ENCODE data around the gene EYA4.

DNA sequence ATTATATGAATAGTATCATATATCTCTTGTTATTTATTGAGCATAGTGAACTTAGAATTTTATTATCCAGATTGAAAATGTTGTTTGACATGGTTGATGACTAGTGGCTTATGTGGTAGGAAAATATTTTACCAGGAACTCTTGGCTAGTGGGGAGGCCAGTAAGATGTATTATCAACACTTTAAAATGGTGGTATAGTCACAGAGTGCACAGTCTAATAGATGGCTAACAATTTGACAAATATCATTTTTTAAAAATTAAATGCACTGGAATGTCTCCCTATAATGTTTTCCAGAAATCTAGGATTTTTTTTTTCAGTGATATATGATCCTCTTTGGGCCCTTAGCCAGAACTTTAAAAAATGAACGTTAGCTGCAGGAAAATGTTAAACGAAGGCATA lies 26.9 kb upstream of the EYA4 start:
- TF ChIP-seq, protein P1, sequence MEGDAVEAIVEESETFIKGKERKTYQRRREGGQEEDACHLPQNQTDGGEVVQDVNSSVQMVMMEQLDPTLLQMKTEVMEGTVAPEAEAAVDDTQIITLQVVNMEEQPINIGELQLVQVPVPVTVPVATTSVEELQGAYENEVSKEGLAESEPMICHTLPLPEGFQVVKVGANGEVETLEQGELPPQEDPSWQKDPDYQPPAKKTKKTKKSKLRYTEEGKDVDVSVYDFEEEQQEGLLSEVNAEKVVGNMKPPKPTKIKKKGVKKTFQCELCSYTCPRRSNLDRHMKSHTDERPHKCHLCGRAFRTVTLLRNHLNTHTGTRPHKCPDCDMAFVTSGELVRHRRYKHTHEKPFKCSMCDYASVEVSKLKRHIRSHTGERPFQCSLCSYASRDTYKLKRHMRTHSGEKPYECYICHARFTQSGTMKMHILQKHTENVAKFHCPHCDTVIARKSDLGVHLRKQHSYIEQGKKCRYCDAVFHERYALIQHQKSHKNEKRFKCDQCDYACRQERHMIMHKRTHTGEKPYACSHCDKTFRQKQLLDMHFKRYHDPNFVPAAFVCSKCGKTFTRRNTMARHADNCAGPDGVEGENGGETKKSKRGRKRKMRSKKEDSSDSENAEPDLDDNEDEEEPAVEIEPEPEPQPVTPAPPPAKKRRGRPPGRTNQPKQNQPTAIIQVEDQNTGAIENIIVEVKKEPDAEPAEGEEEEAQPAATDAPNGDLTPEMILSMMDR (IDR thresholded peaks at IDR 0.05) = no peak
- no peak for TF ChIP-seq POLR2A (IDR thresholded peaks at IDR 0.05)

All from esophagus squamous epithelium (tissue), 4 donors.